ENCODE data around the gene USP19.

USP19 gene, protein sequence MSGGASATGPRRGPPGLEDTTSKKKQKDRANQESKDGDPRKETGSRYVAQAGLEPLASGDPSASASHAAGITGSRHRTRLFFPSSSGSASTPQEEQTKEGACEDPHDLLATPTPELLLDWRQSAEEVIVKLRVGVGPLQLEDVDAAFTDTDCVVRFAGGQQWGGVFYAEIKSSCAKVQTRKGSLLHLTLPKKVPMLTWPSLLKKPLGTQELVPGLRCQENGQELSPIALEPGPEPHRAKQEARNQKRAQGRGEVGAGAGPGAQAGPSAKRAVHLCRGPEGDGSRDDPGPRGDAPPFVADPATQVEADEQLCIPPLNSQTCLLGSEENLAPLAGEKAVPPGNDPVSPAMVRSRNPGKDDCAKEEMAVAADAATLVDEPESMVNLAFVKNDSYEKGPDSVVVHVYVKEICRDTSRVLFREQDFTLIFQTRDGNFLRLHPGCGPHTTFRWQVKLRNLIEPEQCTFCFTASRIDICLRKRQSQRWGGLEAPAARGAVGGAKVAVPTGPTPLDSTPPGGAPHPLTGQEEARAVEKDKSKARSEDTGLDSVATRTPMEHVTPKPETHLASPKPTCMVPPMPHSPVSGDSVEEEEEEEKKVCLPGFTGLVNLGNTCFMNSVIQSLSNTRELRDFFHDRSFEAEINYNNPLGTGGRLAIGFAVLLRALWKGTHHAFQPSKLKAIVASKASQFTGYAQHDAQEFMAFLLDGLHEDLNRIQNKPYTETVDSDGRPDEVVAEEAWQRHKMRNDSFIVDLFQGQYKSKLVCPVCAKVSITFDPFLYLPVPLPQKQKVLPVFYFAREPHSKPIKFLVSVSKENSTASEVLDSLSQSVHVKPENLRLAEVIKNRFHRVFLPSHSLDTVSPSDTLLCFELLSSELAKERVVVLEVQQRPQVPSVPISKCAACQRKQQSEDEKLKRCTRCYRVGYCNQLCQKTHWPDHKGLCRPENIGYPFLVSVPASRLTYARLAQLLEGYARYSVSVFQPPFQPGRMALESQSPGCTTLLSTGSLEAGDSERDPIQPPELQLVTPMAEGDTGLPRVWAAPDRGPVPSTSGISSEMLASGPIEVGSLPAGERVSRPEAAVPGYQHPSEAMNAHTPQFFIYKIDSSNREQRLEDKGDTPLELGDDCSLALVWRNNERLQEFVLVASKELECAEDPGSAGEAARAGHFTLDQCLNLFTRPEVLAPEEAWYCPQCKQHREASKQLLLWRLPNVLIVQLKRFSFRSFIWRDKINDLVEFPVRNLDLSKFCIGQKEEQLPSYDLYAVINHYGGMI (N-terminal part only)

DNA sequence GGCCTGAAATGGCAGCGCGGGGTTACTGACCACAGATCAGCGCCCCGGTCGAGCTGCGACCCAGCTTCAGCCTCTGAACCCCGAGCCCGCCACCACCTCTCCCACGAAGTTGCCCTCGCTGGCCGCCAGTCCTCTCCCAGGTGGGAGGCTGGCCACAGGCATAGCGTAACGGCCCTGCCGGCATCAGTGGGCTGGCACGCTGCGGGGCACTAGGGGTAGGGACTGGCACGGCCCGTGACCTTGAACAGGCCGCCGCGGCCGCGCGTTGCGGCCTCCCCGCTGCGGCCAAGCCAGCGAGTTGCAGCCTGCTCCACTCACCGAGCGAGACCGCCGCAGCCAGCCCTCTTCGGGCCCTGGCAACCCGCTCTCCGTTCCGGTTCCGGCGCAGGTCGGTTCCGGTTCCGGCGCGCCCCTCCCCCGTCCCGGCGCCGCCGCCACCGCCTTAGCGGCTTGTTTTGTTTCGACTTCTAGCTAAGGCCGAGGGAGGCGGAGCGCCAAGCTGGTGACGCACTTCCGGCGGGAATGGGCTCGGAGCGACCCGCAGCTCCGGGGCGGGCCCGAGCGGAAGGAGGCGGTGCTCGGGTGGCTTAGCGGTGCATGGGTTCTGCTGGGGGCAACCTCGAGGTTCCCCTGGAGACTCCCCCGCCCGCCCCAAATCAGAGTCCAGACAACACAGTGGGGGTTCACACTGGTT is at the start of gene USP19:
TSS of gene USP19 (minus strand) at position 386 of the 694 bp plus-strand sequence. CDS start 1,678 bp downstream, outside the sequence.
- Mint-ChIP-seq H3K4me3 (peak within 1 kb of the TSS; percentile 87), H3K9me3 (no peaks in the 10 kb centered on the region), H3K27ac (peak within 1 kb of the TSS; percentile 93), H3K36me3 (ENCODE audit: low read depth) (peaks cover 40% of the 10 kb centered on the region), H3K27me3 (no peaks in the 10 kb centered on the region), H3K4me1 (ENCODE audit: low read depth) (peaks cover 29% of the 10 kb centered on the region)
- DNase-seq, result peak; percentile 97

DNA sequence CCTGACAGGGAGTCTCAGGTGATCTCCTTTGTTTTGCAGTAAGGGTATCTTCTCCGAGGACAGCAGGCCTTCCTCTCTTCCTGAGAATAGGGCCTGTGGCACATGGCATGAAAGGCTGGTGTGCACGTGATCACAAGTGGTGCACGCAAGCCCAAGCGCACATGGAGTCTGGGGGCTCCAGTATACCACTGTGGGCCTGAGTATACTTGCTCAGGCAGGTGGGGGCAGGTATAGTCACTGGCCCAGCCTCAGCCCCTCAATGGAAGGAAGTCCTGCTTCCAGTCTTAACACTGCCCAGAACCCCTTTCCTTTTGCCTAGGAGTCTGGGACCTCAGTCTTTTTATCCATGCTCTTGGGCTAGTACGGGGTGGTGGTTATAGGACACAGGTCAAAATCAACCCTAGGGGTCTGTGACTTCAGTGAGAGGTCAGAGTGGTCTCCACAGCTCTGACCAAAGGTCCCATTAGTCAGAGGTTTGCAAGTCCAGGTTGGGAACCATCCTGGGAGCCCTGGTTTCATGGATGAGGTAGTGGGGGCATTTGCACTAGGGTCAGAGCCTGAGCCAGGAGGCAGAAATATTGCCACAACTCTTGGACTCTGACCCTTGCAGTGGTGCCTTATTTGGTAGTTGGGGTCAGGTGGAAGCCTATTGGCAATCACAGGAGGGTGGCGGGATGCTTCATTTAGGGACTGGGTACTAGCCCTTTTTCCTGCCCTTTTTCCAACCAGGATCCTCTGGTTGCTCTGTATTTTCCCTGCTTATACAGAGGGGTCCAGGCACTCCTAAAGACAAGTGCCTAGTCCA is 46.3 kb upstream of the USP19 start:
- peaks cover 2% of the 10 kb centered on the region for H3K9me3 Mint-ChIP-seq
- H3K36me3 Mint-ChIP-seq (ENCODE audit: low read depth), result peaks cover 39% of the 10 kb centered on the region
- DNase-seq, result no peak
- H3K4me3 Mint-ChIP-seq, result peak overlapping the region; percentile 85
- peak overlapping the region; percentile 96 for H3K27ac Mint-ChIP-seq
- peaks cover 50% of the 10 kb centered on the region for H3K4me1 Mint-ChIP-seq (ENCODE audit: low read depth)
- H3K27me3 Mint-ChIP-seq, result no peaks in the 10 kb centered on the region

DNA sequence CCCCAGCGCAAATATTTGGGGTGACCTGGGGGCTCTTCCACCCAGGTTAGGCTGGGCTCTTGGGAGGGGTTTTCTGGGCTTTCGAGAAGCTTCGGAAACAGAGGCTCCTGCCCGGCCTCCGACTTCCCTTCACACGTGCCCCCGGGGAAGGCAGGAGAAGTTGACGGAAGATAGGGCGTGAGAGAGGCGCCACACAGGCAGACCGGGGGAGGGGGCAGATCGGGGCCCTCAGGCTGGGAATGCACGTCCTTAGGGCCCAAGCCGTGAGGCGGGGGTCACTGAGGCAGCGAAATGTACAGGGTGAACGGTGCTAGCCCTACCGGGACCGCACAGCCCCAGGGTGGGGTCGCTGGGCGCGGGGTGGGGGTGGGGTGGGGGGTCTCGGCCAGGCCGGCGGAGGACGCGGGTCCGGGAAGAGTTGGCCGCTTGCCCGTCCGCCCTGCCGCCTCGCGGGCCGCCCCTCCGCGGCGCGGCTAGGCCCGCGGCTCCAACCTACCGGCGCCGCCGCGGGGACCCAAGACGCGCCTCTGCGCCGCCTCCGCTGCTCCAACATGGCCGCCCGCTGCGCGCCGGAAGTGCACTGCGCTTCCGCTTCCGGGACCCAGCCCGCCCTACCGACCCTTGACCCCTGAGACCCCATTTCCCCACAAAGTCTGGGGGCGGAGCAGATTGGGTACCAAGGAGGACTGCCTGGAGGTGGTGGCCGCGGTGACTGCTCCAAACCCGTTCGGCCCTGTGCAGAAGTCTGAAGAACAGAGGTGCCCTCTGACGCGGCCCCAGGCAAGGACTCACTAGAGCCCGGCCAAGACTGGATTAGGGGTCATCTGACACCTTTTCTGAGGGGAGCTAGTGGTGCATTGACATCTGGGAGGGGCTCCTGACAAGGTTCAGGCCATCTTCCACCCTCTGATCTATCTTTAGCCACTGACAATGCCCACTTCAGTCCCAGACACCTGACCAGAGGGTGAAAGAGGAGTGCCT is 45.4 kb upstream of the USP19 start, which contains the start of gene CCDC71:
TSS of gene CCDC71 (minus strand) at position 561 of the 981 bp plus-strand sequence. CDS start 2,123 bp downstream, outside the sequence.
- Mint-ChIP-seq H3K27ac (peak within 1 kb of the TSS; percentile 96), H3K27me3 (no peaks in the 10 kb centered on the region), H3K4me1 (ENCODE audit: low read depth) (peaks cover 54% of the 10 kb centered on the region), H3K36me3 (ENCODE audit: low read depth) (peaks cover 48% of the 10 kb centered on the region), H3K4me3 (peak within 1 kb of the TSS; percentile 93), H3K9me3 (peaks cover 2% of the 10 kb centered on the region)
- DNase-seq, result peak; percentile 88

DNA sequence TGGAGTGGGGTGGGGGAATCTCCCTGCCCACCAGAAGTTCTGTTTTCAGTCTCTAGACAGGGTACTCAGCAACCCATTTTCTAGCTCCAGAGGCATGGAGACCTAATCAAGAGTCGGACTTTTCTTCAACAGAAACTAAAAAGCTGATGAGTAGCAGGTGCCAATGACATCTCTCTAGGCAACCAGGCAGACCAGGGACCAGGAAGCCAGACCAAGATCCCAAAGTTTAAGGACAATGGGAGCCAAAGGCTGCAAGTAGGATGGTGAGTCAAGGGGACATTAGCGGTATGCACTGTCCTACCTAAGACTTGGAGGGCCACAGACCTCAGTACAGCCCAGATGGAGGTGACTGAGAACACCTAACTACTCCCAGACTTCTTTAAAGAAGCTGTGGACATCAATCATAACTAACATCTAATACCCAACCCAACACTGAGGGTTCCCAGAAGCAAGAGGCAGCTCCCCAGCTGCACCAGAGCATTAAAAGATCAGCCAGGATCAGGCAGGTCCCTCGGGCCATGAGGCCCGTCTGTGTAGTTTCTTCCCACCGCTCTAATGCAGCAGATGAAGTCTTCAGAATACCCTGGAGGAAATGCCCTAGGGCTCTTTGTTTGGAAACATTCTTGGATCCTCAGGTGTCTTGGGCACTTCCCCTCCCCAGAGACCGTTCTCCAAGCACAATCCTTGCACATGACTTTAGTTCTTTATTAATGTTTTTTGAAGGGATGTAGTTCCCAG is 44.5 kb upstream of the USP19 start:
- H3K4me3 Mint-ChIP-seq, result peak overlapping the region; percentile 93

DNA sequence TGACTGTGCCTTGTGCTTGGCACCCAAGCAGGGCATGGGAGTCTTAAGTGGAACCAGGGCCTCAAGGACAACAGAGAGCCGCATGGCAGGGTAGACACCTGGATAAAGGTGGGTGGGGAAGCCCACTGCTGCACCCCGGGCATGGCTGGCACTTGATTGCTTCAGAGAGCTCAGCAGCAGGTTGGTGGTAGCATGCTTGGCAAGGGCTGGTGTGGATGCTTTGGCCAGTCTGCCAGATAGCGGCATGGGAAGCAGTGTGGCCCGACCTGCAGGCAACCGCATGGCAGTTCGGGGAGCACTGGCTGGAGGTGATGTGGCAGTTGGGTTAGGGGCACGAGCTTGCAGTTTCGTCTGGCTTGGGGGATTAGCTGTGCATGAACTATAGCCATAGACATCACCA is 43.0 kb upstream of the USP19 start:
- H3K4me1 Mint-ChIP-seq (ENCODE audit: low read depth), result peaks cover 47% of the 10 kb centered on the region
- DNase-seq, result no peak
- H3K36me3 Mint-ChIP-seq (ENCODE audit: low read depth), result peaks cover 54% of the 10 kb centered on the region
- H3K27ac Mint-ChIP-seq, result peak overlapping the region; percentile 95
- H3K9me3 Mint-ChIP-seq, result peaks cover 2% of the 10 kb centered on the region
- no peaks in the 10 kb centered on the region for H3K27me3 Mint-ChIP-seq
- H3K4me3 Mint-ChIP-seq, result peak overlapping the region; percentile 18

More for the DNA sequence above, 44.5 kb upstream of the USP19 start:
- no peaks in the 10 kb centered on the region for H3K27me3 Mint-ChIP-seq
- peaks cover 2% of the 10 kb centered on the region for H3K9me3 Mint-ChIP-seq
- no peak for DNase-seq
- H3K36me3 Mint-ChIP-seq (ENCODE audit: low read depth), result peaks cover 52% of the 10 kb centered on the region
- H3K27ac Mint-ChIP-seq, result peak overlapping the region; percentile 95
- peaks cover 45% of the 10 kb centered on the region for H3K4me1 Mint-ChIP-seq (ENCODE audit: low read depth)

DNA sequence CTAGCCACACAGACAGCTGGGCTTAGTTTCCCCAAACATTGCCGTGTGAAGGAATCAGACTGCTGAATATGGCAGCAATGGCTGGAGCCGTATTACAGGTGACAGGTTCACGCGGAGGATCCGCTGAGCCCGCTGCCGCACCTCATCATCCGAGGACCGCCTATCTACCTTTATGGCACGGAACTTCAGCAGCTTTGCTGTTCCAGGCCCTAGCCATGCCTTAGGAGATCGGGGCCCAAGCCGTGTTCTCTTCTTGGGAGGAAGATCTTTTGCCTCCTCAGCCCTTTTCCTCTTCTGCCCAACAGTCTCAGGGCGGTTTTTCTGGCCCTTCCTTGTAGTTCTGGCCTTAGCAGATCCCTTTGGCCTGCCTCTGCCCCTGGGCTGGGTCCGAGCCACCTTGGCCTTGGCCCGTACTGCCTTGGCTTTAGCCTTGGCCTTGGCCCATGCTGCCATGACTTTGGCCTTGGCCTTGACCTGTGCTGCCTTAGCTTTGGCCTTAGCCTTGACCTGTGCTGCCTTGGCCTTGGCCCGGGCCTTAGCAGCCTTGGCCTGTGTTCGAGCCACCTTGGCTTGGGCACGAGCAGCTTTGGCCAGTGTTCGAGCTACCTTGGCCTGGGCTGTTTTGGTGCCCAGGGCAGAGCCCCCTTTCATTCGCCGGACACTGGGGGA is 42.3 kb upstream of the USP19 start:
- Mint-ChIP-seq H3K9me3 (peaks cover 2% of the 10 kb centered on the region), H3K27me3 (no peaks in the 10 kb centered on the region), H3K4me3 (no peak overlapping the region), H3K4me1 (ENCODE audit: low read depth) (peaks cover 50% of the 10 kb centered on the region), H3K36me3 (ENCODE audit: low read depth) (peaks cover 54% of the 10 kb centered on the region), H3K27ac (no peak overlapping the region)
- DNase-seq, result no peak

DNA sequence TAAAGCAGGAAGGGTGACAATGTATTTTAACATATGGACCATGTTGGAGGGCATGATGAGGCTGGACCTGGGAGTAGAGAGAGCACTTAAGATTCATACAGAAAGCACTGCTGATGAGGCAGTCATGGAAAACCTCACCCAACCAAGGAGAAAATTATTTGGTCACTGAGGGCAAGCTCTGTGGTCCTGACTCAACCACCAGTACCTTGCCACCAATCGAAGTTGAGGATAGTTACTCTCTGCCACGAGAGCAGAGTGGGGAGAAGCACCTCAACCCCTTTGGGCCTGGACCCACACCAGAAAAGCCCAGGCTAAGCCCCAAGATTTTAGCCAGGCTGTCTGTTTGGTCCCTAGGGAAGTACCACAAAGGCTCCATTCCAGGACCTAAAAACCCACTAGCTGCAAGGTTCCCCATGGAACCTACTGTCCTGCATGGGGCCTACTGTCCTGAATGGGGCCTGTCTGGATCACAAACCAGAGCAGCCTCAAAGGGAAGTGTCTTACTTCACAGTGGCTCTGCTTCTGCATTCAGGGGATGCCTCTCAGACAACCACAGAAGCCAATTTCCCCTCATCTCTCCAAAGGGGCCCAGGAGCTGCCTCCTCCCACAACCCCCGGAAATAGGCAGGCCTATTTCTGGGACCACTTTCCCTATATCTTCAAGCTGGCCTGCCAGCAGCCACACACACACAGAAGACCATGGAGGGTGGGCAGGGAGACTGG is 41.3 kb upstream of the USP19 start:
- Mint-ChIP-seq H3K4me1 (ENCODE audit: low read depth) (peaks cover 50% of the 10 kb centered on the region), H3K27me3 (no peaks in the 10 kb centered on the region)
- DNase-seq, result no peak

DNA sequence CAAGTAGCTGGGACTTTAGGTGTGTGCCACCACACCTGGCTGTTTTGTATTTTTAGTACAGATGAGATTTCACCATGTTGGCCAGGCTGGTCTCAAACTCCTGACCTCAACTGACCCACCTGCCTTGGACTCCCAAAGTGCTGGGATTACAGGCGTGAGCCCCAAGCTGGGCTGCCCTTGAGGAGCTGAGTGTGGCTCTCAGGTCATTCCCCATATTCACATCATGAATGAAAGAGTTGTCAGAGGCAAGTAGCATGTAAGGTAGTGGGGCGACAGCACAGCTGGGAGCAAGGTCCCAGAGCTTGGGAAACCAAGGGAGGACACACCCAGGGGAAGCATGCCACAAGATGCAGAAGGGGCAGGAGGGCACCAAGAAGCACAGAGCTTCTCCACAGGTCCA is 40.6 kb upstream of the USP19 start:
- Mint-ChIP-seq H3K27ac (peak overlapping the region; percentile 79), H3K9me3 (no peaks in the 10 kb centered on the region), H3K27me3 (no peaks in the 10 kb centered on the region), H3K4me1 (ENCODE audit: low read depth) (peaks cover 43% of the 10 kb centered on the region), H3K4me3 (no peak overlapping the region), H3K36me3 (ENCODE audit: low read depth) (peaks cover 52% of the 10 kb centered on the region)
- DNase-seq, result no peak

More for the DNA sequence above, 41.3 kb upstream of the USP19 start:
- H3K9me3 Mint-ChIP-seq, result peaks cover 2% of the 10 kb centered on the region
- H3K27ac Mint-ChIP-seq, result peak overlapping the region; percentile 79
- peaks cover 54% of the 10 kb centered on the region for H3K36me3 Mint-ChIP-seq (ENCODE audit: low read depth)
- H3K4me3 Mint-ChIP-seq, result no peak overlapping the region

DNA sequence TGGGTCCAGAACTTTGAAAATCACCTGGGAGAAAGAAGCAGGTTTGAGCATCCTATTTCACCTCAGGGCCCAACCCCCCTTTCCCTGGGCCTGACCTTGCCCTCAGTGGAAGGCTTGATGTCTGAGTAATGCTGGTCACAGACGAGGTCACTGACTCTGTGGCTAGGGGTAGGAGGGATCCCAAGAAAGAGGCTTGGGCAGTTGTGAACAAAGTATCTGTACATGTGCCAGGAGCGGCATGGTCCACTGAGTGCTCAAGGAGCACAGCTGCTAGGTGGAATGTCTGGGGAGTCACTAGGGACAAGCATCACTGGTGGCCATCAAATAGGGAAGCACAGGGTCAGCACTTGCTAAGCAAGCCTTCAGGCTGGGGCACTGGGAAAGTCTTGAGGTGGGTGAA is 38.2 kb upstream of the USP19 start:
- Mint-ChIP-seq H3K4me1 (ENCODE audit: low read depth) (peaks cover 27% of the 10 kb centered on the region), H3K9me3 (no peaks in the 10 kb centered on the region), H3K27ac (peak overlapping the region; percentile 63), H3K4me3 (no peak overlapping the region), H3K36me3 (ENCODE audit: low read depth) (peaks cover 31% of the 10 kb centered on the region), H3K27me3 (no peaks in the 10 kb centered on the region)
- DNase-seq, result no peak

DNA sequence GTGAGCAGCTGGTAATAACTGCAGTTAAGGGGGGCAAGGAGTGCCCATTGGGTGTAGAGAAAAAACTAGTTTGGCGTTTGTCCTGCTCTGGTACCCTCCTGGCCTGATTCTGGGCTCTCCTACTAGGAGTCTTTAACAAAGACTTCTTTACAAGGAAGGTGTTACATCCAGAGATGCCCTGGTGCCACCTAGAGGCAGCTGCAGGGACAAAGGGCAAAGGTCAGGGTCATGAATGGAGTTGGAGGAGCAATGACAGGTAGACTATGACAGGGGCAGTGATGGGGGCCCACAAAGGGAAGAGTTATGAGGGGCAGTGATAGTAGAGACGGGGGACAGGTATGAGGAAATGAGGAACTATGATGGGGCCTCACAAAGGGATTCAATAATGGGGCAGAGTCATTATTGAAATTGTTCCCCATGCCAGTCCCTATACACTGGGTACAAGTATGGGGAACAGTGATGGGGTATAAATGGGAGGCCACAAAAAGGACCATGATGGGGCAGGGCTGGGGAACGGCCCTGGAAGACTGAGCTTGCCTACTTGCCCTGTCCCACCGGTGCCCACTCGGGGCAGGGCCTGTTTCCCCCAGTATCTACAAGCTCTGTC is 37.6 kb upstream of the USP19 start:
- Mint-ChIP-seq H3K27ac (peak overlapping the region; percentile 35), H3K9me3 (no peaks in the 10 kb centered on the region), H3K4me3 (no peak overlapping the region), H3K36me3 (ENCODE audit: low read depth) (peaks cover 25% of the 10 kb centered on the region), H3K4me1 (ENCODE audit: low read depth) (peaks cover 23% of the 10 kb centered on the region), H3K27me3 (no peaks in the 10 kb centered on the region)
- DNase-seq, result peak; percentile 64
